SH-SY5Y (cell line): Measurements from ENCODE around the gene SP100.

Experiments used
- GATA2 ChIP-seq: IDR thresholded peaks from 2 replicates; pipeline ENCODE4 v1.6.1; 2011; ENCODE audit warnings: mild to moderate bottlenecking, low read depth, low read length
- GATA3 ChIP-seq: IDR thresholded peaks from 2 replicates; pipeline ENCODE4 v1.6.1; 2011; ENCODE audit warnings: low read depth, mild to moderate bottlenecking, low read length, moderate library complexity

GRCh38 chr2:230502593-230502992 lies 86.6 kb downstream of the SP100 start:
- TF ChIP-seq GATA2 = no peak
- TF ChIP-seq GATA3 = no peak
